Cardiac muscle cell (in vitro differentiated cells and primary cell): Measurements from ENCODE around the gene SRP9. TPM values are rescaled to one million over a fixed set of nuclear protein-coding genes. Genes with fewer than 3 reads are reported as not detected.

ENCODE experiments used
- DNase-seq, 2 donors: peaks; one replicate each; pipeline versions ENCODE4 v3.0.0 to v3.0.0-alpha.2; 2010 to 2017; ENCODE audit warnings: low read depth in 1 of 2, low spot score in 1 of 2
- H3K27ac ChIP-seq: fragments of 200-600 bp; sonication (generic); 2 replicates; pipeline ENCODE4 v1.5.1; 2016
- H3K27me3 ChIP-seq: fragments of 200-600 bp; sonication (generic); 2 replicates; pipeline ENCODE4 v1.6.0; 2016; ENCODE audit warnings: control low read depth
- H3K36me3 ChIP-seq: fragments of 200-600 bp; sonication (generic); 2 replicates; pipeline ENCODE4 v1.5.1; 2016; ENCODE audit warnings: control low read depth
- H3K4me1 ChIP-seq: fragments of 200-600 bp; sonication (generic); 2 replicates; pipeline ENCODE4 v1.8.1; 2017; ENCODE audit warnings: low read depth, mild to moderate bottlenecking, mixed run types
- H3K4me3 ChIP-seq: fragments of 200-600 bp; sonication (generic); 2 replicates; pipeline ENCODE4 v1.5.1; 2016; ENCODE audit warnings: mild to moderate bottlenecking
- H3K9me3 ChIP-seq: fragments of 200-600 bp; sonication (generic); 2 replicates; pipeline ENCODE4 v1.5.1; 2017; ENCODE audit warnings: low read depth, mild to moderate bottlenecking, control low read depth
- CTCF ChIP-seq: IDR thresholded peaks from 2 replicates; pipeline ENCODE4 v1.5.1; 2012; ENCODE audit warnings: low read depth, mild to moderate bottlenecking, low read length
- polyA plus RNA-seq: library from polyadenylated mRNA; unstranded; fragments of >200 nt; fragmentation: Nextera tagmentation; extraction: Ambion mirVana; gene quantifications from 2 replicates; pipeline ENCODE4 v1.2.1, GENCODE V29; 2016
- total RNA-seq: library from RNA; depleted of rRNA; stranded (reverse); fragments of >200 nt; gene quantifications from 2 replicates; pipeline ENCODE4 v1.2.3, GENCODE V29; 2016

The SRP9 gene
- total and polyA plus RNA-seq, 2 experiments from 2014 or later = 167 to 466 TPM

GRCh38 chr1:225745273-225745672, 32.4 kb upstream of the SRP9 start:
- no peaks in the 10 kb centered on the region for H3K36me3 ChIP-seq
- no peaks in the 10 kb centered on the region for H3K27me3 ChIP-seq
- TF ChIP-seq CTCF = no peak
- H3K4me1 ChIP-seq = no peaks in the 10 kb centered on the region
- H3K27ac ChIP-seq = no peak overlapping the region
- no peak for DNase-seq
- no peak overlapping the region for H3K4me3 ChIP-seq
- no peaks in the 10 kb centered on the region for H3K9me3 ChIP-seq

GRCh38 chr1:225746361-225747179, 31.1 kb upstream of the SRP9 start:
- Histone ChIP-seq H3K4me3 (no peak overlapping the region), H3K27me3 (no peaks in the 10 kb centered on the region), H3K36me3 (no peaks in the 10 kb centered on the region), H3K4me1 (no peaks in the 10 kb centered on the region), H3K9me3 (no peaks in the 10 kb centered on the region), H3K27ac (peak overlapping the region; percentile 2)
- peak; percentile 16 for TF ChIP-seq CTCF
- peak in 1 of 2 donors; percentile 92 for DNase-seq

GRCh38 chr1:225747566-225747965, 30.1 kb upstream of the SRP9 start:
- Histone ChIP-seq H3K9me3 (no peaks in the 10 kb centered on the region), H3K36me3 (no peaks in the 10 kb centered on the region), H3K27ac (no peak overlapping the region), H3K27me3 (no peaks in the 10 kb centered on the region), H3K4me3 (no peak overlapping the region), H3K4me1 (no peaks in the 10 kb centered on the region)
- DNase-seq = no peak
- TF ChIP-seq CTCF = no peak

- Histone ChIP-seq H3K27me3 (no peaks in the 10 kb centered on the region), H3K27ac (no peak overlapping the region), H3K36me3 (no peaks in the 10 kb centered on the region), H3K9me3 (no peaks in the 10 kb centered on the region), H3K4me1 (no peaks in the 10 kb centered on the region), H3K4me3 (no peak overlapping the region)
- no peak for DNase-seq
- TF ChIP-seq CTCF = no peak
These were observed 29.1 kb upstream of the SRP9 start for GRCh38 chr1:225748529-225748928.

- Histone ChIP-seq H3K9me3 (no peaks in the 10 kb centered on the region), H3K27ac (no peak overlapping the region), H3K36me3 (no peaks in the 10 kb centered on the region), H3K4me1 (no peaks in the 10 kb centered on the region), H3K27me3 (no peaks in the 10 kb centered on the region), H3K4me3 (no peak overlapping the region)
- TF ChIP-seq CTCF = no peak
- DNase-seq = no peak
These were observed 27.9 kb upstream of the SRP9 start for GRCh38 chr1:225749706-225750105.
